ENCODE data around the gene PDK2.

PDK2 gene

GRCh38 chr17:50117202-50118051, 22.3 kb downstream of the PDK2 start:
- no peak for DNase-seq (ENCODE audit: low read depth, low spot score)

DNA sequence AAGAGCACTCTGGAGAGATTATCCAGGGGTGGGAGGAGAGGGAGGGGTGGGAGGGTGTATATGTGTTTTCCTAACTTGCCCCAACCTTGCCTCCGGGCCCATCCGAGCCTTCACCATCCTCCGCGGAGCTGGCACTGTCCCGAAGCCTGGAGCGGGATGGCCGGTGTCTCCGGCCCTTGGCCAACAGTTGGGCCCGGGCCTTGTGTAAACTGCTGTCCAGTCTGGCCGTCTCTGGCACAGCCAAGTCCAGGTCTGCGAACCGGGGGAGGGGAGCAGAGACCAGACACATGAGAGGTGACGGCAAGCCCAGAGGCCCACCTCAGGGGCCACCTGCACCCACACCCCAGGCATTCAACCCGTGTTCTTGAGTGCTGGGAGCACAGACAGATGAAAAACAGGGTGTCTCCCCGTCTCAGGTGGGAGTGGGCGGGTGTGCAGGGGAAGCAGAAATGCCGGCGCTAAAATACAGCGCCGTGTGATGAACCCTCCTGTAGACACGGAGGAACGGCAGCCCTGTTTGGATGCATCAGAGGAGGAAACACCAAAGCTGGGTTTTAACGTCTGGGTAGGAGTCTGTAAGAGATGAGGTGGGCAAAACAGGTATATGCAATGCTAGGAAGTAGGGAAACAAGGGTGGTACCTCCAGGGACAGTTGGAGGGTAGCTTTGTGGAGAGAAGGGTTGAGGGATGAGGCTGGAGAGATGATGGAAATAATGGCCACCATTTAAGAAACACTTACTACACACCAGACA, 23.1 kb downstream of the PDK2 start:
- no peak for DNase-seq (ENCODE audit: low read depth, low spot score)

DNA sequence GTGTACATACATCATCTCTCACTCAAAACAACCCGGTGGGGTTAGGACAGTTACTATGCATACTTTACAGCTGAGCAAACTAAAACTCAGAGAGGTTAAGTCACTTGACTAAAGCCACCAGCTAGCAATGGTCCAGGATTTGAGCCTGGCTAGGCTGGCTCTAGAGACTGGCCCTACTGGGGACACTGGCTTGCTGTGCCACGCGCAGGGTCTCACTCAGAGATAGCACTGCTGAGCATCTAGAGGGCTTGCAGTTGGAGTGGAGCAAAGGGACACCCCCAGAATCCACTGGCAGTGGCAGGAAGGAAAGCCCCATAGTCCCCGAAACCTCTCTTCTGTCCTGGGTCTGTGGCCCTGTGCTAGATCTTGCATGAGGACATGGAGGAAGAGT, 23.7 kb downstream of the PDK2 start:
- DNase-seq (ENCODE audit: low read depth, low spot score) = no peak

GRCh38 chr17:50120475-50121253, 25.5 kb downstream of the PDK2 start:
- DNase-seq (ENCODE audit: low read depth, low spot score) = no peak

GRCh38 chr17:50122945-50123344, 27.8 kb downstream of the PDK2 start:
- no peak for DNase-seq (ENCODE audit: low read depth, low spot score)

GRCh38 chr17:50123649-50124349, 28.6 kb downstream of the PDK2 start:
- DNase-seq (ENCODE audit: low read depth, low spot score) = no peak

GRCh38 chr17:50125420-50125997, 30.4 kb downstream of the PDK2 start:
- DNase-seq (ENCODE audit: low read depth, low spot score) = no peak

DNA sequence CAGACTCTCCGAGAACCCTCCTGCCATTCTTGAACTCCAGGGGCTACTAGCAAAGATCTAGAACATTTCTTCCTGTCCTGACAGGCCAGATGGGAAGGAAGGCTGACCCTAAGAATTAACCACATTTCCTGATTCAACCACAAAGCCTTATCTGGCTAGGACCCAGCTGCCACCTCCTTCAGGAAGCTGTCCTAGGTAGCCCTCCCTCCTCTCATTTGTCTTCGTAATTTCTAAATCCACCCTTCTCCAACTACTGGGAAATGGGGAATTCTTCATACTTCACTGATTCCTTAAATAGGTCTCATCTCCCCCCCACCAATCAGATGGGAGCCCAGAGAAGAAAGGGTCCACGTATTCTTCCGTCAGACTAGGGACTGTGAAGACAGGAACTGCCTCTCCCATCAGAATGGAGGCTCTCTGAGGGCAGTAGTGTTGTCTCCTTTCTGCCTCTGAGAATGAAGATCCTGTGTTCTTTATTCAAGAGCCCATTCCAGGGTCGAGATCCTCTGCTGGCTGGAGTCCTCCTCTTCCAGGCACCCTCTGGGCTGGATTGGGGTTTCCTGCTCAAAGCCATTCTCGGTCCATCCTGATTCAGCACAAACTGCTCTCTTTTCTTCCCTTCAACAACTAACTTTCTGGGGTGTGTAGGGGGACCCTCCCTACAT, 32.7 kb downstream of the PDK2 start:
- no peak for DNase-seq (ENCODE audit: low read depth, low spot score)

DNA sequence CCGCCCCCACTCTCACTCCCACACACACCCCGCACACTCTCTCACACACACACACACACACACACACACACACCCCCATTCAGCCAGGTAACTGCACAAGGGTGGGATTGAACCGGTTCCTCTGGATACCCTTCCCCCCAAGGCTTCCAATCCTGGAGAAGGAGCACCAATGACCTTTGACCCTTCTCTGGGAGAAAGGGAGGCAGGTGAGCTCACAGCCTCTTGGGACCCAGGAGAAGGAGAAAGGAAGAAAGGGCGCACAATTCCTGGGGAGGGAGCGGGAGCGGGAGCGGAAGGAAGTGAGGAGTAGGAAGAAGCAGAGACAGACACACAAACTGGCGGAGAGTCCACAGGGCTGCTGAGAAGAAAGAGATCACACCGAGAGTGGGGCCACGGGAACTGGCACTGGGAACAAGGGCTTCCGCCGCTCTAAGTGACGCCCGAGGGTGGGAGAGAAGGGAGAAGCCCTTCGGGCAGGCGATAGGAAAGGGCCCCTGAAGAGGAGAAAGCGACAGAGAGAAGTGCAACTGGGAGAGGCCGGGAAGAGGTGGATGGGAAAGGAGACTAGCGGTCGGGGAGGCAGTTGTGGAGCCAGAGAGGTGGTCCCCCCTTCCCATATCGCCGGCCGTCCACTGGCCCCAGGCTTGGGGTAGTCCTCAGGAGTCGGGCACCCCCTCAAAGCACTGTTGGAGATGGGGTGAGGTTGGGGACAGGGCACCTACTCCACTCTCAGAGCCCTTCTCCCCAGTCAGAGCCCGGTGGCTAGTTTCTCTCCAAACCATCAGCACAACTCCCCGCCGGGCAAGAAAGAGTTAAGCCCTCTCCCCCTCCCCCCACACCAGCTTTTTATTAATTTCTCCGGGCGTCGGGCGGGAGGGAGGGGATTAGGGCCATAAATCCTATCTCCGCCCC, 33.5 kb downstream of the PDK2 start:
- DNase-seq (ENCODE audit: low read depth, low spot score) = no peak

GRCh38 chr17:50129353-50129727, 34.2 kb downstream of the PDK2 start:
- DNase-seq (ENCODE audit: low read depth, low spot score) = no peak

- DNase-seq (ENCODE audit: low read depth, low spot score) = no peak
Measured at GRCh38 chr17:50129728-50130558, 34.8 kb downstream of the PDK2 start, which contains the start of gene SAMD14. SAMD14 (minus strand) TSS chr17:50130160; CDS start chr17:50124959, 5,201 bp downstream.

GRCh38 chr17:50130559-50131305, 35.6 kb downstream of the PDK2 start:
- no peak for DNase-seq (ENCODE audit: low read depth, low spot score)

DNA sequence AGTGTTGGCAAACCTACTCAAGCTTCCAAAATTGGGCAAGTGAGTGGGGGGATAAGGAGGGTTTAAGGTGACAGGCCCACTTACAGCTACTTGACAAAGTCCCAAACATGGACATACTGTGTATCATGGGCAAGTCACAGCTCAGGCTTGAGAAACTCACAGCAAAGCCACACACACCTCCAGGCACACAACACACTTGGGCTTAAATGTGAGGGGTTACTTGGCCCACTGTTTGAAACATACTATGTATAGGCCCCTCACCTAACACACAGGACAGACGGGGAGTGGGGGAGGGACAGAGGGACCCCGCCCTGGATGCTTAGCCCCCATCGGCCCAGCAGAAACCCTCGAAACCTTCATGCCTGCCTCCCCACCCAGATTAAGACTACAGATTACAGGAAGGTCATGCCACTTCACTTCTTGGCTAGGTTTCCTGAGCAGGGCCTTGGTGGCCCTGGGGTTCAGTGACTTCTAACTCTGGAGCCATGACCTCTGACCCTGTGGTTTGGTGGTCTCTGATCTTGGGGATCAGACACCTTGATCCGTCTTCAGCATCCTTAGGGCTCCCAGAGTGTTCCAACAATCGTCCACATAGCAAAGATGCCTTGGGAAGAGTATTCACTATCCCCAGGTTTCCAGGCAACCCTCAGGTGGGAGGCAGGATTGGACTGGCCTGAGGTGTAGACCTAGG, 37.1 kb downstream of the PDK2 start:
- DNase-seq (ENCODE audit: low read depth, low spot score) = no peak

DNA sequence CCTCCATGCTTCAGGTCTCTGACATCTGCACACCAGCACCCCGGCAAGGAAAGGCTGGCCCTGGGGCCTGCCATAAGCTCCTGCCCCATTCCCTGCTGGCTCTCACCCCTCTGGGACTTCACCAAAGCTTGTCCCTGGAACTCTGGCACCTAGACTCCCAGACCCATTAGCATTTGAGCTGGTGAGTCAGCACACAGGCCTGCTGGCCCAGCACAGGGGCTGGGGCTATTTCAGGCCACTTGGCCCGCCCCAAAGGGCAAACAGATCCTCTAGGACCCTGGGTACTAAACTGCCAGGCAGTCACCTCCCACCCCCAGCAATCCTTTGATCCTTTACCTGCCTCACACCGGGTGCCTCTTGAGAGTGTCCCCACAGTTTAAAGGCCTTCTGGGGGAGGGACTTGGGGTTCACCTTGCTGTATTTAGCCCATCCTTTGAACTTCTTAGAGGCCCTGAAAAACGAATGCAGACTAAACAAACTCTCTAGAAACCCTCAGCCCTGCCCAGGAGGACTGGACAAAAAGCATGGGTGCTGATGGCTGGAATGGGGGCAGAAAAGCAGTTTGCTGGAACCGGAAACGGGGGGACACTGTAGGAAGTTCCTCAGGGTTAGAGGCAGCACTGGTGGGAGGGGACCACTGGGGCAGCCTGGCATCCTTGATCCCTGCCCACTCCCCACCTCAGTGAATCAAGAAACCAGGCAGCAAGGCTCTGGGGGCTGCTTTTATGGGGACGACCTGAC, 38.0 kb downstream of the PDK2 start:
- DNase-seq (ENCODE audit: low read depth, low spot score) = no peak

DNA sequence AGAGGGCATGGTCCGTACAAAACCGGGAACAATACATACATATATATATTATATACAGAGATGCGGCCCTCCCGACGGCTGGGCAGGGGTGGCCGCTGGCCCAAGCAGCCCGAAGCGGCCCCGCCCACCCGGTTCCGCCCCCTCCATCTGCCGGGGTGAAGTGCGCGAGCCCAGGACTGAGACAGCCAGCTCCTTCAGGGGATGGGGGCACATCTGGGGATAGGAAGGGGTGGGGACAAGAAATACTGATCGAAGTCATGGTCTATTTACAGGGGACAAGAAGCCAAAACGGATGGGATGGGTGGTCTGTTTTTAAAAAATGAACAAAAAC, 38.6 kb downstream of the PDK2 start:
- DNase-seq (ENCODE audit: low read depth, low spot score) = no peak

DNA sequence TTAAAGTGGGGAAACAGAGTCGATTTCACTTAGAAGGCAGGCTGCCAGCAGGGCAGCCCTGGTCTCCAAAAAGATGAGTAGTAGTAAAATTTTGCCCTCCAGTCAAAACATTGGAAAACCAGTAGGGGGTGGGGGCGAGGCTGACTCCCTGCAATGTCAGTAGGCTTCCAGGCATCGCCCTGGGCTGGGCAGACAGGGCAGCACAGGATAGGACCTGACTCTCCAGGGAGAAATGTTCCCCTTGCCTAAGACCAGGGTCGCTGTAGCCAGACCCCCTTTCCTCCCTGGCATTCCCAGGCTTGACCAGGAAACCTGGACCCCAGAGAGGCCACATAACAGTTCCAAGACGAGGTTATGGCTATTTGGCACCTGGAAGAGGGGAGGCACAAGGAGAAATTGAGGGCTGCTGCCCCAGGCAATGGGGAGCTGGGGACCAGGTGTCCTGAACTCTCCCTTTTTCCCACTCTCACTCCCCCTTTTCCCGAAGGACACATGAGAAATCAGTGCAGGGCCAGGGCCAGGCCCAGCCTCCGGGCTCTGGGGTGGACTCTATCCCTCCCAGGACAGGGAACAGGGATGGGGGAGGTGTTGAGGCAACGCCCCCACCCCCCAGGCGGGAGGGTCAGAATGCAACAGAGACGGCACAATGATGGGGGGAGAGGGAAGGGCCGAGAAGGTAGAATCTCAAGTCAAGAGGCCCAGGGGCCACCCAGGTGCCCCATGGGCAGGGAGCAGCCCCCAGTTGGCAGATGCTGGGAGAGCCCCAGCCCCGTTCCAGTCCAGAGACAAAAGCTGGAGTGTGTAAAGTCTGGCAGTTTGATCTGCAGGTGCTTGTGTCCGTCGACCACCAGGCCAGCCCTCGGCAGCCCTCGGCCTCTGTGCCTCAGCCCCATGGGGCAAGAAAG, 39.3 kb downstream of the PDK2 start:
- DNase-seq (ENCODE audit: low read depth, low spot score) = no peak

Data from brain pericyte (primary cell).